ENCODE measurements around the gene BIVM.
"Not testable (repeated sequence)": the region's sequence is repeated elsewhere in the genome, so short reads cannot be mapped to it uniquely, and the experiment has no call there.

The BIVM gene

GRCh38 chr13:102774591-102775520 lies 24.1 kb upstream of the BIVM start:
- TF ChIP-seq POLR2A (IDR thresholded peaks at IDR 0.05; ENCODE audit: low read depth, low read length) = no peak
- DNase-seq (ENCODE audit: insufficient read length, low spot score) = no peak
- FAIRE-seq = peak; percentile 90

DNA sequence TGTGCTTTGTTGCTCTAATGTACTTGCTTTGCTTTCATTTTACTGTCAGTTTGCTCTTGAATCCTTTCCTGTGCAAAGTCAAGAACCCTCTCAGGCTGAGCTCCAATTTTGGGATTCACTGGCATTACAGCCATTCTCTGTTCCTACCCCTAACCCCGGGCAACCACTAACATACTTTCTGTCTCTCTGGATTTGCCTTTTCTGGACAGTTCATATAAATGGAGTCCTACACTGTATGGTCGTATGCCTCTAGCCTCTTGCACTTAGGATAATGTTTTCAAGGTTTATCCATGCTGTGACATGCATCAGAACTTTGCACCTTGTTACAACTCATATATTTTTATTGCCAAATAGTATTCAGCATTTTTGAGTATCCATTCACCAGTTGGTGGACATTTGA lies 22.6 kb upstream of the BIVM start:
- no peak for TF ChIP-seq POLR2A (IDR thresholded peaks at IDR 0.05; ENCODE audit: low read depth, low read length)
- DNase-seq (ENCODE audit: insufficient read length, low spot score) (no peak), FAIRE-seq (peak; percentile 70)

DNA sequence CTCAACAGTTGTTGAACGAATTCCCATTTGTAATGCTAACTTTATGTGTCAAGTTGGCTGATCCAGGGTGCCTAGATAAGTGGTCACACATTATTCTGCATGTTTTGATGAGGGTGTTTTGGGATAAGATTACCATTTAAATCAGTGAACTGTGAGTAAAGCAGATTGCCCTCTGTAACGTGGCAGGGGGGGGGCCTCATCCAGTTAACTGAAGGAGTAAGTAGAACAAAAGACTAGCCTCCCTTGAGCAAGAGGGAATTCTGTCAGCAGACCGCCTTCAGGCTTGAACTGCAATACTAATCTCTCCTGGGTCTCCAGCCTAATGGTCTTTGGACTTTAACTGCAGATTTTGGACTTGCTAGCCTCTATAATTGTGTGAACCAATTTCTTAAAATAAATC lies 21.2 kb upstream of the BIVM start:
- no peak for TF ChIP-seq POLR2A (IDR thresholded peaks at IDR 0.05; ENCODE audit: low read depth, low read length)
- no peak for DNase-seq (ENCODE audit: insufficient read length, low spot score)
- peak; percentile 30 for FAIRE-seq

DNA sequence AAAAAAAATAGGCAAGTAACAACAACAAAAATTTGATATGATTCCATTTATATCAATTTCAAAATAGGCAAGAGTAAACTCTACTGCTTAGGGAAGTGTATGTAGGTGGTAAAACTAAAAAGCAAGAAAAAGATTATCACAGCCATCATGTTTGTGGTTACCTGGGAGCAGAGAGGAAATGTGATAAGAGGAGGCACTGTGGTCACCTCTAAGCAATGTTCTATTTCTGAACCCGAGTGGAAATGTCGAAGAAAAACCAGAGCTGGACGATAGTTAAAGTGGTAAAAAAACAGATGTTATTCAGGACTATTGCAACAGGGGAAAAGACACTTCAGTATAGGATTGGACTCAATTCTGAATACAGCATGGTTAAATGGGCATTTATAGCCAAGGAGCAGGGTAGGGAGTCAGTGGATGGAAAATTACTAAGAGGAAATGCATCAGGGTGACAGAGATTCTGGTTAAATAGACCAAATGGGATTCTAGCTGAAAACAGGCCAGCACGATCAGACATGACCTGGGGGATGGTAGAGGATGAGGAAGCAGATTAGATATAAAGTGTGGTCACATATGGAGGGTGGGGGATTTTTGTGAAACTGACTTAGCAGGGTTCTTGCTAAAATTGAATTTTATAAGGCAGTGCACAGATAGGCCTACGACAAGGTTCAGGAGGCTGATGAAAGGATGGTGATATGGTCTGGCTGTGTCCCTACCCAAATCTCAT lies 19.3 kb upstream of the BIVM start:
- FAIRE-seq (peak; percentile 71), DNase-seq (ENCODE audit: insufficient read length, low spot score) (no peak)
- TF ChIP-seq POLR2A (IDR thresholded peaks at IDR 0.05; ENCODE audit: low read depth, low read length) = no peak

- FAIRE-seq; DNase-seq (ENCODE audit: insufficient read length, low spot score): not testable (repeated sequence)
Observed at GRCh38 chr13:102780656-102781055, 18.3 kb upstream of the BIVM start.

DNA sequence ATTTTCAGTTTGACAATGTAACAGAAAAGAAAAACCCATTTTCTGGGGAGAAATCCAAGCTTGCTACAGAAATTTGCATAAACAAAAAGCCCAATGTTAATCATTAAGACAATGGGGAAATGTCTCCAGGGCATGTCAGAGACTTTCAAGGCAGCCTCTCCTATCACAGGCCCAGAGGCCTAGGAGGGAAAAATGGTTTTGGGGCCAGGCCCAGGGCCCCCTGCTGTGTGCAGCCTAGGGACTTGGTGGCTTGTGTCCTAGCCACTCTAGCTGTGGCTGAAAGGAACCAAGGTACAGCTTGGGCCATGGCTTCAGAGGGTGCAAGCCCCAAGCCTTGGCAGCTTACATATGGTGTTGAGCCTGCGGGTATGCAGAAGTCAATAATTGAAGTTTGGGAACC lies 17.3 kb upstream of the BIVM start:
- no peak for DNase-seq (ENCODE audit: insufficient read length, low spot score)
- TF ChIP-seq POLR2A (IDR thresholded peaks at IDR 0.05; ENCODE audit: low read depth, low read length) = no peak
- no peak for FAIRE-seq

DNA sequence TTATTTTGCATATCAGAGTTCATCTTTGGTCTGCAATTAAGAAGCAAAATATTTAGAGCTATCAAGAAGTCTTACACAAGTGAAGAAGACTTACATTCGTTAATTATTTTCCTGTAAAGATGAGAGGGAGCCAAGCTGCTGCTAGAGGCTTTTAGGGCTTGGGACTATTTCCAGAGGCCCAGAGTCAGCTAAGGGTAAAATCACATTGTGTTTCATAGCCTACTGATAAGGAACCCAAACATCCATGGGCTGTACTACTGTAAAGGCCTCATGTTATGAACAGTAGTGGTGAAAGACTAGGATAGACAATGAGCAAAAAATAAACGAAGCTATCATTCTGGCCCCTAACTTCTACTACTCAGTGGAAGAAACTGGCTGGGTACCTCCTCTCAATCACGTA lies 14.4 kb upstream of the BIVM start:
- TF ChIP-seq POLR2A (IDR thresholded peaks at IDR 0.05; ENCODE audit: low read depth, low read length) = no peak
- FAIRE-seq = peak; percentile 64

DNA sequence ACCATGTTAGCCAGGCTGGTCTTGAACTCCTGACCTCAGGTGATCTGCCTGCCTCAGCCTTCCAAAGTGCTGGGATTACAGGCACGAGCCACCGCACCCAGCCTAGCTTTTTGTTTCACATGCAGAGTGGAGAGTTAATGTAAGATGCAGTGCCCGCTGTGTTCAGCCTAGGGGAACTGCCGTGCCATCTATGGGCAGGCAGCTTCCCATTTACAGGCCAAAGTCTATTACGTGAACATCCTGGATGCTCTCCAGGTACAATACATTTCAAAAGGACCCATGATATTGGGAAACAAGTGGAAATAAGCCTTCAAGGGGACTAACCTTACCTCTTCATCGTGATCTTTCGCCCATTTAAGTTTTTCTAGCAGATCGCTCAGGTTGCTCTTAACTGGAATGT lies 10.2 kb upstream of the BIVM start:
- peak; percentile 77 for FAIRE-seq
- DNase-seq (ENCODE audit: insufficient read length, low spot score) = no peak
- no peak for TF ChIP-seq POLR2A (IDR thresholded peaks at IDR 0.05; ENCODE audit: low read depth, low read length)

More for the DNA sequence above, 14.4 kb upstream of the BIVM start:
- no peak for DNase-seq (ENCODE audit: insufficient read length, low spot score)

DNA sequence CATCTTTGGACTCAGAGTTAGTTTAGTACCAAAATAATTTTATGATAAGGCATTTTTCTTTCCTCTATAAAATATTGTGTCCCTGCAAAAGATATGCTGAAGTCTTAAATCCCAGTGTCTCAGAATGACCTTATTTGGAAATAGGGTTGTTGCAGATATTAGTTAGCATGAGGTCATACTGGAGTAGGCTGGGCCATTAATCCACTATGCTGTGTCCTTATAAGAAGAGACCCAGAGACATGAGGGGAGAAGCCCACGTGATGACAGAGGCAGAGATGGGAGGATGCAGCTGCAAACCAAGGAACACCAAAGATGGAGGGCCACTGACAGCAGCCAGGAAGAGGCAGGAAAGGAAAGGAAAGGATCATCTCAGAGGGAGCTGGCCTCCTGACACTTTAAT lies 6.5 kb upstream of the BIVM start:
- DNase-seq (ENCODE audit: insufficient read length, low spot score) (no peak), FAIRE-seq (peak; percentile 20)
- no peak for TF ChIP-seq POLR2A (IDR thresholded peaks at IDR 0.05; ENCODE audit: low read depth, low read length)

GRCh38 chr13:102793611-102794355 lies 5.1 kb upstream of the BIVM start:
- DNase-seq (ENCODE audit: insufficient read length, low spot score) (no peak), FAIRE-seq (peak; percentile 36)
- no peak for TF ChIP-seq POLR2A (IDR thresholded peaks at IDR 0.05; ENCODE audit: low read depth, low read length)

DNA sequence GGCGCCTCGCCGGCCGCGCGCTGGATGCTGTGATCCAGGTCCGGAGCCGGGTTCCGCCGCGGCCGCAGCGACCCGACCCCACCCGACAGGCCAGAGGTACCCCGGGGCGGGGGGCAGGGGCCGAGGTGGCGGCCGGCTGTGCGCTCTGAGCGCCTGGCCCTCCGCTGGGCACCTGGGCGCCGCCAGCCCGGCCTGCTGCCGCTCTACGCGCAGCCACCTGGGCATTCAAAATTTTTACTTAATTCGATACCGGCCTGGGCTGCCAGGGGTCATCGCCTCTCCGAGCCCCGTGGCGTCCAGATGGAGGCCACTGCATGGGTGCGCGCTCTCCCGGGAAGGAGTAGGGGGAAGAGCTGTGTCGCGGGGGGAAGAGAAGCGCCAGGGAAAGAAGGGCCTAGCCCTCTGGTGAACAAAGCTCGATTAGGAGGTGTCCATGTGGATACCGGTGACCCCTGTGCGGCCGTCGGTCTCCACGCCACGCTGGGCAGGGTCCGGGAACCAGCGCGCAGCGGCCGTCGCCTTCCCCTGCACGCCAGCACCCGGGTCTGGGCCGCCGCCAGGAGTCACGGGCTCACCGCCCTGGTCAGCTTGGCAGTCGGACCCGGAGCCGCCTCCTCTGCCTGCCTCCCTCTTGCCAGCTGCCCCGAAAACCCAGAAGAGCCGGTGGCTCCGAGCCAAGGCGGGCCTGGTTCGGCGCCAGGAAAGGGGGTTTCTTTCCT lies 666 bp downstream of the BIVM start:
- no peak for FAIRE-seq
- peak; percentile 49 for DNase-seq (ENCODE audit: insufficient read length, low spot score)
- TF ChIP-seq POLR2A (IDR thresholded peaks at IDR 0.05; ENCODE audit: low read depth, low read length) = no peak

DNA sequence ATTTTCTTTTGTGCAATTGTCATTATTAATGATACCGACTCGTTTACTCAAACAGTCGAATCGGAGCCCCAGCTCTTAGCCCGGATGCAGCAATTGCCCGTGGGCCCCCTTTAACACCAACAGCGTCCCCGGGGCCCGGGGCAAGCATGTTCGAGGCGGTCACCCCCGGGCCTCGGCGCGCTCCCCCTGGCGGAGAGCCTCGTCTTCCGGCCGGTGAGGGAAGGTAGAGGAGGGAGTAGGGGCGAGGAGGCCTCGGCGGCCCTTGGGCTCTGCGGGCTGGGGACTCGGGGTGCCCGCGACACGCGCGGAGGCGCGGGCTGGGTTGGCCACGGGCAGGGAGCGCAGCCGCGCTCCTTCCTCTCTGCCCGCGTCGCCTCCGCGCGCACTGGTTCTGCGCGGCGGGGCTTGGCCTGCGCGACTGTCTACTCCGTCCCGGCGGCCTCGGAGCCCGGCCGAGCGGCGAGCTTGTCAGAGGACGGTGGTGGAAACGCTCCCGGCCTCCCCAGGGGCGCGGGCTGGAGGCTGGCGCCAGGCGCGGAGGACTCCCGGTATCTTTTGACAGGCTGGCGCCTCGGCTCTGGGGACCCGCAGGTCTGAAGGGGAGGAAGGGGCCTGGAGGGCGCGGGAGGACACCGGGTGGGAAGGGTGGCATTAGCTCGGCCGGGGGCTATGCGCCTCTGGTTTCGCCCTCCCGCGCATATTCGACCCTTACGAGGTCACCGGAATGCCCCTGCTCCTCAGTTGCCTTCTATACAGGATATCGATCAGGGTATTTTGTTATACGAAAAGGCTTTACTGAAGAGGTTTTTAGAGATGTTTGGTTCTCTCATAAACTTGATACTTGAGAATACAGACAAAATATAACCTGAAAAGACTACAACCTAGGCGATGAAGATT lies 1.5 kb downstream of the BIVM start:
- peak; percentile 57 for FAIRE-seq
- peak; percentile 91 for DNase-seq (ENCODE audit: insufficient read length, low spot score)
- peak; percentile 60; the same call in 1 of the 2 replicates for TF ChIP-seq POLR2A (IDR thresholded peaks at IDR 0.05; ENCODE audit: low read depth, low read length)

Measured in H54 (cell line).